WERI-Rb-1 (cell line): ENCODE data around the gene C3orf49.

Experiments used
- DNase-seq: peaks from one replicate; pipeline ENCODE4 v3.0.0-alpha.2; 2020
- H3K27ac ChIP-seq: fragments of 250-450 bp; sonication (Bioruptor Pico); 2 replicates; pipeline ENCODE4 v1.5.1; 2020; ENCODE audit warnings: mild to moderate bottlenecking, moderate library complexity
- H3K27me3 ChIP-seq: fragments of 250-450 bp; sonication (Bioruptor Pico); 2 replicates; pipeline ENCODE4 v1.5.1; 2021; ENCODE audit warnings: mild to moderate bottlenecking, low read depth, moderate library complexity; ENCODE audit not compliant: insufficient read depth, severe bottlenecking
- H3K36me3 ChIP-seq: fragments of 250-450 bp; sonication (Bioruptor Pico); 2 replicates; pipeline ENCODE4 v1.5.1; 2020; ENCODE audit warnings: mild to moderate bottlenecking, moderate library complexity
- H3K4me3 ChIP-seq: 2 replicates; pipeline ENCODE4 v1.5.1; 2011; ENCODE audit warnings: low read depth, mild to moderate bottlenecking, control low read depth, low read length
- H3K9me3 ChIP-seq: fragments of 250-450 bp; sonication (Bioruptor Pico); 2 replicates; pipeline ENCODE4 v1.5.1; 2021; ENCODE audit warnings: mild to moderate bottlenecking, moderate library complexity; ENCODE audit not compliant: severe bottlenecking
- CTCF ChIP-seq: IDR thresholded peaks from 2 replicates; pipeline ENCODE4 v1.5.1; 2011; ENCODE audit warnings: low read depth, mild to moderate bottlenecking, control low read depth, inconsistent platforms, low read length

Gene C3orf49, protein sequence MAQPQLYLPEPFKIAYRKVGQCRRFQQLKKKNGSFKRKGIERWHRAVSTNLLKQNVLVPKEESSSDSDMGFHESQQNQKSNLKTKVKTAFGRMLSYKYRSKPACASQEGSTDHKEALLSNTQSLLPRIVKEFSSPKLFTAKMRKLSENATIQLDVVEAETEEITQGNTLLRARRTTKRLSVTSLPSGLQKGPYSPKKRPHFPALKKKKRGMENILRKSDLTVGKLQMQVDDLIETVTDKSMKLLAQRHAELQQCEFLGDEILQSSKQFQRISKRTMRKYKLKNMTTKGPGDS

DNA sequence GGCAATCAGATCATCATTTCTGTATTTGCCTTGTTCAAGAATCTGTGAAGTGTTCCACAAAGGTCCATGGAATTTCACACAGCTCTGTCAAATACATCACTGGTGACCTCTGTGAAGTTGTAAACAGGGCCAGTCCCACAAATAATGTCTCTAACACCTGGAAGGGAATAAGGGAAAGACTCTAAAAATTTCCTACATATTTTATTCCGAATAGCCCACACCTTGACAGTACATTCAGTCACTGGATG is at the start of gene C3orf49:
TSS of gene C3orf49 (plus strand) at position 149 of the 248 bp plus-strand sequence. CDS start 173 bp downstream, outside the sequence.
- Histone ChIP-seq H3K27ac (no peak within 1 kb of the TSS), H3K4me3 (no peak within 1 kb of the TSS), H3K36me3 (no peaks in the 10 kb centered on the region), H3K9me3 (no peaks in the 10 kb centered on the region), H3K27me3 (no peaks in the 10 kb centered on the region)
- no peak for DNase-seq
- TF ChIP-seq CTCF: no peak

DNA sequence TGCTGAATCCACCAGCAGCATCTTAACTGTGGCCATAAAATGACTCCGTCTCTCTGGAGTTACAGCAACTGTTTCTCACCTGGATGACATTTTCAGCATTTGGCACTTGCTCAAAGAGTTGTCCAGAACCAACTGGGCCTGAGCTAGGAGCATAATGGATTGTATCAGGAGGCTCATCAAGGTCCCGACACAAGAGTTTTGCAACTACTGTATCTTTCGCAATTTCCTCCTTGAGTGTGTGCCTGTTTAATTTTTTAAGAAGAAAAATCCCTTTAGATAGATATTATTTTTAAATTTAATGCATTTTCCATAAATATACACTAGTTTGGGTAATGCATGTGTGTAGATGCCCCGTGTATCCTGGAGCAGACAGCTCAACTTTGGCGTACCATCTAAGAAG is 44.3 kb upstream of the C3orf49 start:
- H3K9me3 ChIP-seq: no peaks in the 10 kb centered on the region
- no peaks in the 10 kb centered on the region for H3K36me3 ChIP-seq
- DNase-seq: no peak
- TF ChIP-seq CTCF: no peak
- no peaks in the 10 kb centered on the region for H3K27me3 ChIP-seq
- no peak overlapping the region for H3K4me3 ChIP-seq
- H3K27ac ChIP-seq: no peak overlapping the region

DNA sequence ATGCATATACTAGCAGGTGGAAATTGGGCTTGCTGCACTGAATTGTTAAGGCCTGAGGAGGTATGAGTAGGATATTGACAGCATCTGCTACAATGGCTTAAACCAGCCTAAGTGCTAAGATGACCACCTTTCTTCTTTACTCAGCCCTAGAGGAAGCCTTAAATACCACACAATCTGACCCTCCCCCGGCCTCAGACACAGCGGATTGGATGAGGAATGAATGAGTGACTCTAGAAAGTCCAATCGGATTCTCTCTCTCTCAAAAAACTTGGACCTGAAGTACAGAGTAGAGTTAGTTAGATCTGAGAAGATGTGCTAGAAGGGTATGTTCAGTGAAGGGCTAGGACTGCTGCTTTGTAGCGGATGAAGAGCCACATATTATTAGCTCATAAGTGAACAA is 39.9 kb upstream of the C3orf49 start:
- Histone ChIP-seq H3K36me3 (no peaks in the 10 kb centered on the region), H3K9me3 (no peaks in the 10 kb centered on the region), H3K27ac (no peak overlapping the region), H3K27me3 (no peaks in the 10 kb centered on the region), H3K4me3 (no peak overlapping the region)
- DNase-seq: no peak
- TF ChIP-seq CTCF: no peak

DNA sequence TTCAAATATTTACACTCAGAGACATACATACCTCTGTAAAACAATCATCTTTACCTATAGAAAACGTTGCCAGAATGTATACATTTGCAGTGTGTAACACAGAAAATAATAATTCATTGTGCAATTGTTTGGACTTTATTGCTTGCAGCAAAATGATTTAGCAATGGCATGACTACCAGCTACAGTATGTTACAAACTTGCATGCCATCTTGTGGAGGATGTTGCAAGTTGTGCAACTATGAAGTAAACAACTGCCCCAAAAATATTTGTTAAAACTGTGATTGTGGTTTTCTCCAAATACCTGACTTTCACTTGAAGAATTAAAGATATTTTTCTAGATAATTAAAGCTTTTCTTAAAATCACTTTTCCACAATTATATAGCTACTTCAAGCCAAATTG is 27.1 kb upstream of the C3orf49 start:
- TF ChIP-seq CTCF: 0 out of 2 replicates have a peak, but pooled peaks have one; percentile 18
- Histone ChIP-seq H3K27ac (no peak overlapping the region), H3K36me3 (no peaks in the 10 kb centered on the region), H3K9me3 (no peaks in the 10 kb centered on the region), H3K27me3 (no peaks in the 10 kb centered on the region), H3K4me3 (no peak overlapping the region)
- peak; percentile 10 for DNase-seq

- Histone ChIP-seq H3K27ac (no peak overlapping the region), H3K36me3 (no peaks in the 10 kb centered on the region), H3K27me3 (no peaks in the 10 kb centered on the region), H3K9me3 (no peaks in the 10 kb centered on the region), H3K4me3 (no peak overlapping the region)
- DNase-seq: no peak
- TF ChIP-seq CTCF: no peak
Measured at GRCh38 chr3:63795438-63795837, 23.7 kb upstream of the C3orf49 start.

GRCh38 chr3:63798544-63798943 is 20.6 kb upstream of the C3orf49 start:
- Histone ChIP-seq H3K36me3 (no peaks in the 10 kb centered on the region), H3K4me3 (no peak overlapping the region), H3K9me3 (no peaks in the 10 kb centered on the region), H3K27ac (no peak overlapping the region), H3K27me3 (no peaks in the 10 kb centered on the region)
- no peak for DNase-seq
- no peak for TF ChIP-seq CTCF
